Fibroblast of lung (primary cell): Measurements from ENCODE around the gene DDI2. TPM values are rescaled to one million over a fixed set of nuclear protein-coding genes. Genes with fewer than 3 reads are reported as not detected.

Experiments
- DNase-seq, 2 donors: peaks; one replicate each; pipeline versions ENCODE4 v3.0.0 to v3.0.0-alpha.2; 2010; ENCODE audit warnings: low read depth in 2 of 2
- H2AFZ ChIP-seq: 2 replicates; pipeline ENCODE4 v1.5.1; 2012; ENCODE audit warnings: low read length, control low read depth, inconsistent platforms
- H3K27ac ChIP-seq: 2 replicates; pipeline ENCODE4 v1.5.1; 2011; ENCODE audit warnings: low read length, control low read depth; ENCODE audit not compliant: insufficient read depth
- H3K27me3 ChIP-seq: 2 replicates; pipeline ENCODE4 v1.5.1; 2011; ENCODE audit warnings: mild to moderate bottlenecking, low read length; ENCODE audit not compliant: control insufficient read depth, insufficient read depth
- H3K36me3 ChIP-seq: 2 replicates; pipeline ENCODE4 v1.5.1; 2011; ENCODE audit warnings: low read length; ENCODE audit not compliant: control insufficient read depth, insufficient read depth
- H3K4me1 ChIP-seq: 2 replicates; pipeline ENCODE4 v1.5.1; 2011; ENCODE audit warnings: low read length; ENCODE audit not compliant: control insufficient read depth, insufficient read depth; ENCODE audit errors: extremely low read depth
- H3K4me2 ChIP-seq: 2 replicates; pipeline ENCODE4 v1.5.1; 2011; ENCODE audit warnings: low read length, control low read depth; ENCODE audit not compliant: insufficient read depth; ENCODE audit errors: extremely low read depth
- H3K4me3 ChIP-seq, 4 experiments: fragments of 200-600 bp in 1 of 4; sonication (generic) in 1 of 4; replicated peaks in 1 of 4; 2 replicates each; pipeline ENCODE4 v1.5.1; 2011 to 2016; ENCODE audit warnings: low read length in 4 of 4, low read depth in 3 of 4, mild to moderate bottlenecking in 3 of 4, control low read depth in 2 of 4, inconsistent platforms in 1 of 4, mixed read lengths in 1 of 4; ENCODE audit not compliant: insufficient read depth in 1 of 4; ENCODE audit errors: control extremely low read depth in 1 of 4
- H3K79me2 ChIP-seq: 2 replicates; pipeline ENCODE4 v1.5.1; 2012; ENCODE audit warnings: mild to moderate bottlenecking, low read length, inconsistent platforms; ENCODE audit not compliant: control insufficient read depth, insufficient read depth
- H3K9ac ChIP-seq: 2 replicates; pipeline ENCODE4 v1.5.1; 2011; ENCODE audit warnings: mild to moderate bottlenecking, low read length, control low read depth; ENCODE audit not compliant: insufficient read depth
- H3K9me3 ChIP-seq: 2 replicates; pipeline ENCODE4 v1.5.1; 2012; ENCODE audit warnings: low read depth, low read length; ENCODE audit not compliant: control insufficient read depth, insufficient read depth
- H4K20me1 ChIP-seq: 2 replicates; pipeline ENCODE4 v1.5.1; 2011; ENCODE audit warnings: low read length; ENCODE audit not compliant: control insufficient read depth, insufficient read depth; ENCODE audit errors: extremely low read depth
- CTCF ChIP-seq, 2 donors: IDR thresholded peaks in 1 of 2; conservative IDR thresholded peaks in 1 of 2; 1 replicate in 1 of 2; 2 replicates in 1 of 2; pipeline ENCODE4 v1.5.1; 2011 to 2012; ENCODE audit warnings: low read length in 2 of 2, control low read depth in 1 of 2, inconsistent platforms in 1 of 2, low read depth in 1 of 2, mild to moderate bottlenecking in 1 of 2
- EZH2 ChIP-seq: IDR thresholded peaks from 2 replicates; pipeline ENCODE4 v1.5.1; 2012; ENCODE audit warnings: low read length, control low read depth, mild to moderate bottlenecking; ENCODE audit errors: missing control alignments
- polyA plus RNA-seq, 2 donors: library from polyadenylated mRNA; depleted of rRNA in 1 of 2; stranded (reverse) in 1 of 2; unstranded in 1 of 2; fragments of >200 nt; gene quantifications; 2 replicates each; pipeline ENCODE4 v1.2.1, GENCODE V29; 2011 to 2012; ENCODE audit warnings: missing spikeins in 1 of 2
- total RNA-seq: library from RNA; depleted of rRNA; stranded (reverse); fragments of >200 nt; gene quantifications from 2 replicates; pipeline ENCODE4 v1.2.1, GENCODE V29; 2014

The DDI2 gene
- total and polyA plus RNA-seq, 2 donors (not counting 1 experiment from before 2014, with no cell fraction given): 9.3 to 11.7 TPM

- no peaks in the 10 kb centered on the region for H3K9me3 ChIP-seq
- no peak for DNase-seq
- H3K4me1 ChIP-seq: peaks cover 4% of the 10 kb centered on the region
- H3K27me3 ChIP-seq: no peaks in the 10 kb centered on the region
- TF ChIP-seq CTCF (conservative IDR thresholded peaks at IDR 0.05 in 1 of 2, IDR thresholded peaks at IDR 0.05 in 1 of 2; ENCODE audit: low read depth in 1 of 2, low read length in 2 of 2): no peak
- no peak for TF ChIP-seq EZH2
- H2AFZ ChIP-seq: no peak overlapping the region
- H3K36me3 ChIP-seq: peaks cover 2% of the 10 kb centered on the region
- no peak overlapping the region for H3K27ac ChIP-seq
- H3K4me2 ChIP-seq: no peak overlapping the region
- no peak overlapping the region for H3K9ac ChIP-seq
- no peaks in the 10 kb centered on the region for H4K20me1 ChIP-seq
- H3K79me2 ChIP-seq: peaks cover 41% of the 10 kb centered on the region
- no peak overlapping the region for H3K4me3 ChIP-seq
These were observed 92.0 kb downstream of the DDI2 start for GRCh38 chr1:15709226-15709625.

GRCh38 chr1:15712168-15712567 lies 94.9 kb downstream of the DDI2 start:
- TF ChIP-seq EZH2: no peak
- TF ChIP-seq CTCF (conservative IDR thresholded peaks at IDR 0.05 in 1 of 2, IDR thresholded peaks at IDR 0.05 in 1 of 2; ENCODE audit: low read depth in 1 of 2, low read length in 2 of 2): no peak
- peaks cover 6% of the 10 kb centered on the region for H3K4me1 ChIP-seq
- H4K20me1 ChIP-seq: no peaks in the 10 kb centered on the region
- no peak overlapping the region for H3K27ac ChIP-seq
- H3K36me3 ChIP-seq: peaks cover 6% of the 10 kb centered on the region
- DNase-seq: no peak
- H3K9me3 ChIP-seq: no peaks in the 10 kb centered on the region
- peaks cover 21% of the 10 kb centered on the region for H3K79me2 ChIP-seq
- H3K4me3 ChIP-seq: no peak overlapping the region
- no peak overlapping the region for H3K4me2 ChIP-seq
- H3K9ac ChIP-seq: no peak overlapping the region
- no peak overlapping the region for H2AFZ ChIP-seq
- no peaks in the 10 kb centered on the region for H3K27me3 ChIP-seq

- TF ChIP-seq CTCF (conservative IDR thresholded peaks at IDR 0.05 in 1 of 2, IDR thresholded peaks at IDR 0.05 in 1 of 2; ENCODE audit: low read depth in 1 of 2, low read length in 2 of 2): no peak
- no peak for TF ChIP-seq EZH2
- no peaks in the 10 kb centered on the region for H3K27me3 ChIP-seq
- H3K9me3 ChIP-seq: no peaks in the 10 kb centered on the region
- no peak overlapping the region for H3K4me3 ChIP-seq
- peaks cover 9% of the 10 kb centered on the region for H3K79me2 ChIP-seq
- H2AFZ ChIP-seq: no peak overlapping the region
- peak overlapping the region; percentile 46 for H3K27ac ChIP-seq
- H3K9ac ChIP-seq: peak overlapping the region; percentile 14
- peaks cover 6% of the 10 kb centered on the region for H3K4me1 ChIP-seq
- H3K36me3 ChIP-seq: peaks cover 19% of the 10 kb centered on the region
- no peaks in the 10 kb centered on the region for H4K20me1 ChIP-seq
- DNase-seq: peak; percentile 66 to 96
- H3K4me2 ChIP-seq: no peak overlapping the region
These were observed 97.3 kb downstream of the DDI2 start for GRCh38 chr1:15714406-15715136.
